SU-DHL-6 (cell line): ENCODE measurements around the gene STK10.

ENCODE experiments used
- H2AFZ ChIP-seq: fragments of 200-600 bp; sonication (generic); 2 replicates; pipeline ENCODE4 v1.6.1; 2014; ENCODE audit warnings: low read depth, mild to moderate bottlenecking, moderate library complexity, mixed read lengths, antibody characterized with exemption, low read length; ENCODE audit not compliant: severe bottlenecking
- H3F3A ChIP-seq: fragments of 200-600 bp; shearing (Covaris generic); 2 replicates; pipeline ENCODE4 v1.6.0; 2016; ENCODE audit warnings: antibody characterized with exemption, mild to moderate bottlenecking; ENCODE audit not compliant: insufficient read depth
- H3K27ac ChIP-seq: fragments of 200-600 bp; sonication (generic); 2 replicates; pipeline ENCODE4 v1.5.1; 2016; ENCODE audit warnings: low read depth, mild to moderate bottlenecking, low read length, moderate library complexity, mixed read lengths
- H3K27me3 ChIP-seq: fragments of 200-600 bp; sonication (generic), shearing (Covaris generic); 2 replicates; pipeline ENCODE4 v1.6.0; 2014; ENCODE audit warnings: mild to moderate bottlenecking, low read length
- H3K36me3 ChIP-seq: fragments of 200-600 bp; sonication (generic); 2 replicates; pipeline ENCODE4 v1.6.1; 2014; ENCODE audit warnings: mild to moderate bottlenecking, low read length, mixed read lengths
- H3K4me2 ChIP-seq: fragments of 300-600, 200-600 bp; shearing (Covaris generic), sonication (generic); 2 replicates; pipeline ENCODE4 v1.6.0; 2014; ENCODE audit warnings: low read length, low read depth, mild to moderate bottlenecking; ENCODE audit not compliant: poor library complexity, severe bottlenecking
- H3K4me3 ChIP-seq: fragments of 200-600 bp; sonication (generic); 2 replicates; pipeline ENCODE4 v1.5.1; 2014; ENCODE audit warnings: antibody characterized with exemption, low read length, mild to moderate bottlenecking, mixed read lengths; ENCODE audit not compliant: insufficient read depth, poor library complexity, severe bottlenecking
- H3K79me2 ChIP-seq: fragments of 200-600 bp; sonication (generic); 2 replicates; pipeline ENCODE4 v1.6.1; 2014; ENCODE audit warnings: mild to moderate bottlenecking, low read length, moderate library complexity; ENCODE audit not compliant: insufficient read depth
- H3K9ac ChIP-seq: fragments of 200-600 bp; sonication (generic); 2 replicates; pipeline ENCODE4 v1.7.0; 2014; ENCODE audit warnings: mild to moderate bottlenecking, low read length
- H3K9me2 ChIP-seq: fragments of 200-600 bp; sonication (generic); replicated peaks from 2 replicates; pipeline ENCODE4 v1.6.1; 2014; ENCODE audit warnings: low read length; ENCODE audit not compliant: insufficient read depth
- H3K9me3 ChIP-seq: fragments of 200-600 bp; sonication (generic); 2 replicates; pipeline ENCODE4 v1.6.1; 2014; ENCODE audit warnings: low read length, mixed read lengths; ENCODE audit not compliant: insufficient read depth
- H4K20me1 ChIP-seq: fragments of 200-600 bp; sonication (generic); 2 replicates; pipeline ENCODE4 v1.6.1; 2014; ENCODE audit warnings: low read depth, mild to moderate bottlenecking, antibody characterized with exemption, low read length, moderate library complexity, mixed read lengths
- CTCF ChIP-seq: fragments of 200-600 bp; sonication (generic); IDR thresholded peaks from one replicate; pipeline ENCODE4 v1.5.1; 2017; ENCODE audit warnings: antibody characterized with exemption, mild to moderate bottlenecking, low read length, moderate library complexity; ENCODE audit not compliant: insufficient read depth, poor library complexity, severe bottlenecking
- EZH2phosphoT487 ChIP-seq: fragments of 200-600 bp; sonication (generic), shearing (Covaris generic); conservative IDR thresholded peaks from 2 replicates; pipeline ENCODE4 v1.6.1; 2018; ENCODE audit warnings: mild to moderate bottlenecking, antibody characterized with exemption, low read length, moderate library complexity, mixed read lengths

Gene STK10

DNA sequence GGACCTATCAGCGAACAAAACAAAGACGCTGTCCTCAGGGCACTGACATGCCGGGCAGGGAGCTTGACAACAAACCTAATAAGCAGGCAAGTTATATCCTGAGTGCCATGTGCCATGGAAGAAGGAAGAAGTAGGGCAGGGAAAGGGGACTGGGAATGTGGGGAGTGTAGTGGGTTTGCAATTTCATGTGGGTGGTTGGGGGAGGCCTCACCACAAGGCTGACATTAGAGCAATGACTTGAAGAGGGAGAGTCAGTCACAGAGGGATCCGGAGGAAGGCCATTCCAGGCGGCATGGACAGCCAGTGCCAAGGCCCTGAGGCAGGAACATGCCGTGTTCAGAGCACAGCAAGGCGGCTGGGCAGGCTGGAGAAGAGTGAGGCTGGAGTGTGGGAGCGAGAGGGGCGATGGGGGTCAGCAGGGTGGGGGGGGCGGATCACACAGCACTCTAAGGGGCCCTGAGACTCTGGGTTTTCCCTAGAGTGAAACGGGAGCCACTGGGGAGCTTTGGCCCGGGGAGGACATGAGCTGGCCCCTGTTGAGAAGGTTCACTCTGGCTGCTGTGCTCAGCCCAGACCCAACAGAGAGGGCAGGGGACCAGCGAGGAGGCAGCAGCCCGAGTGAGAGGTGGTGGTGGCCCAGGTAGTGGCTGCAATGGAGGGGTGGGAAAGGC, 86.3 kb downstream of the STK10 start:
- Histone ChIP-seq H3K36me3 (no peaks in the 10 kb centered on the region), H3K79me2 (no peaks in the 10 kb centered on the region), H3F3A (no peaks in the 10 kb centered on the region), H2AFZ (no peak overlapping the region), H3K27me3 (no peaks in the 10 kb centered on the region), H3K9me2 (no peaks in the 10 kb centered on the region), H4K20me1 (no peaks in the 10 kb centered on the region), H3K9ac (no peak overlapping the region), H3K4me2 (no peak overlapping the region), H3K9me3 (no peaks in the 10 kb centered on the region), H3K4me3 (no peak overlapping the region), H3K27ac (no peak overlapping the region)
- no peak for TF ChIP-seq CTCF
- TF ChIP-seq EZH2phosphoT487, result no peak

DNA sequence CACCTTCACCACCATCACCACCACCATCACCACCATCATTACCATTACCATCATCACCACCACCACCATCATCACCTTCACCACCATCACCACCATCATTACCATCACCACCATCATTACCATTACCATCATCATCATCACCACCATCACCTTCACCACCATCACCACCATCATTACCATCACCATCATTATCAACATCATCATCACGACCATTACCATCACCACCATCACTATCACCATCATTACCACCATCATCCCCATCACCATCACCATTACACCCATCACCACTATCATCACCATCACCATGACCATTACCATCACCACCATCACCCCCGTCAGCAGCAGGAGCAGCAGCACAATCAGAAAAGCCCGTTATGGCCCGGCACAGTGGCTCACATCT, 89.1 kb downstream of the STK10 start:
- no peaks in the 10 kb centered on the region for H3K9me2 ChIP-seq
- no peaks in the 10 kb centered on the region for H4K20me1 ChIP-seq
- no peaks in the 10 kb centered on the region for H3F3A ChIP-seq
- no peaks in the 10 kb centered on the region for H3K36me3 ChIP-seq
- H3K27ac ChIP-seq, result no peak overlapping the region
- H3K79me2 ChIP-seq, result no peaks in the 10 kb centered on the region
- TF ChIP-seq EZH2phosphoT487 (no peak), CTCF (no peak)
- H3K9me3 ChIP-seq, result no peaks in the 10 kb centered on the region
- H3K9ac ChIP-seq, result no peak overlapping the region
- H3K27me3 ChIP-seq, result no peaks in the 10 kb centered on the region
- no peak overlapping the region for H3K4me3 ChIP-seq
- no peak overlapping the region for H2AFZ ChIP-seq
- H3K4me2 ChIP-seq, result no peak overlapping the region

GRCh38 chr5:172098046-172098445, 90.0 kb downstream of the STK10 start:
- Histone ChIP-seq H4K20me1 (no peaks in the 10 kb centered on the region), H3K27ac (no peak overlapping the region), H3K4me2 (no peak overlapping the region)

More at GRCh38 chr5:172098046-172098445, 90.0 kb downstream of the STK10 start:
- H3K9ac ChIP-seq, result no peak overlapping the region
- TF ChIP-seq CTCF (no peak), EZH2phosphoT487 (no peak)
- no peaks in the 10 kb centered on the region for H3K36me3 ChIP-seq
- H3K4me3 ChIP-seq, result no peak overlapping the region
- no peak overlapping the region for H2AFZ ChIP-seq
- no peaks in the 10 kb centered on the region for H3K79me2 ChIP-seq
- H3F3A ChIP-seq, result no peaks in the 10 kb centered on the region
- no peaks in the 10 kb centered on the region for H3K9me3 ChIP-seq
- no peaks in the 10 kb centered on the region for H3K27me3 ChIP-seq
- H3K9me2 ChIP-seq, result no peaks in the 10 kb centered on the region
